ENCODE data around the gene SLC4A7.

SLC4A7 gene

GRCh38 chr3:27325419-27325818 is 158.8 kb downstream of the SLC4A7 start:
- no peak for TF ChIP-seq NFIC (IDR thresholded peaks at IDR 0.05)
- no peak for TF ChIP-seq FOXM1 (IDR thresholded peaks at IDR 0.05; ENCODE audit: borderline replicate concordance, low read depth)
- TF ChIP-seq RAD21 (IDR thresholded peaks at IDR 0.05; ENCODE audit: low read depth): no peak
- no peak for TF ChIP-seq EGR1 (IDR thresholded peaks at IDR 0.05)
- no peak for TF ChIP-seq TEAD4 (IDR thresholded peaks at IDR 0.05)
- TF ChIP-seq, protein P1, sequence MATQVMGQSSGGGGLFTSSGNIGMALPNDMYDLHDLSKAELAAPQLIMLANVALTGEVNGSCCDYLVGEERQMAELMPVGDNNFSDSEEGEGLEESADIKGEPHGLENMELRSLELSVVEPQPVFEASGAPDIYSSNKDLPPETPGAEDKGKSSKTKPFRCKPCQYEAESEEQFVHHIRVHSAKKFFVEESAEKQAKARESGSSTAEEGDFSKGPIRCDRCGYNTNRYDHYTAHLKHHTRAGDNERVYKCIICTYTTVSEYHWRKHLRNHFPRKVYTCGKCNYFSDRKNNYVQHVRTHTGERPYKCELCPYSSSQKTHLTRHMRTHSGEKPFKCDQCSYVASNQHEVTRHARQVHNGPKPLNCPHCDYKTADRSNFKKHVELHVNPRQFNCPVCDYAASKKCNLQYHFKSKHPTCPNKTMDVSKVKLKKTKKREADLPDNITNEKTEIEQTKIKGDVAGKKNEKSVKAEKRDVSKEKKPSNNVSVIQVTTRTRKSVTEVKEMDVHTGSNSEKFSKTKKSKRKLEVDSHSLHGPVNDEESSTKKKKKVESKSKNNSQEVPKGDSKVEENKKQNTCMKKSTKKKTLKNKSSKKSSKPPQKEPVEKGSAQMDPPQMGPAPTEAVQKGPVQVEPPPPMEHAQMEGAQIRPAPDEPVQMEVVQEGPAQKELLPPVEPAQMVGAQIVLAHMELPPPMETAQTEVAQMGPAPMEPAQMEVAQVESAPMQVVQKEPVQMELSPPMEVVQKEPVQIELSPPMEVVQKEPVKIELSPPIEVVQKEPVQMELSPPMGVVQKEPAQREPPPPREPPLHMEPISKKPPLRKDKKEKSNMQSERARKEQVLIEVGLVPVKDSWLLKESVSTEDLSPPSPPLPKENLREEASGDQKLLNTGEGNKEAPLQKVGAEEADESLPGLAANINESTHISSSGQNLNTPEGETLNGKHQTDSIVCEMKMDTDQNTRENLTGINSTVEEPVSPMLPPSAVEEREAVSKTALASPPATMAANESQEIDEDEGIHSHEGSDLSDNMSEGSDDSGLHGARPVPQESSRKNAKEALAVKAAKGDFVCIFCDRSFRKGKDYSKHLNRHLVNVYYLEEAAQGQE (IDR thresholded peaks at IDR 0.05; ENCODE audit: low read depth): no peak
- TF ChIP-seq MAX (IDR thresholded peaks at IDR 0.05): no peak
- TF ChIP-seq YY1 (IDR thresholded peaks at IDR 0.05; ENCODE audit: low read depth): no peak
- no peak for TF ChIP-seq EP300 (IDR thresholded peaks at IDR 0.05; ENCODE audit: borderline replicate concordance)
- no peak for TF ChIP-seq TCF12 (IDR thresholded peaks at IDR 0.05; ENCODE audit: low read depth)
- TF ChIP-seq ZBTB7A (IDR thresholded peaks at IDR 0.05; ENCODE audit: low read depth): no peak
- TF ChIP-seq TAF1 (IDR thresholded peaks at IDR 0.05; ENCODE audit: low read depth): no peak
- TF ChIP-seq, protein P2, sequence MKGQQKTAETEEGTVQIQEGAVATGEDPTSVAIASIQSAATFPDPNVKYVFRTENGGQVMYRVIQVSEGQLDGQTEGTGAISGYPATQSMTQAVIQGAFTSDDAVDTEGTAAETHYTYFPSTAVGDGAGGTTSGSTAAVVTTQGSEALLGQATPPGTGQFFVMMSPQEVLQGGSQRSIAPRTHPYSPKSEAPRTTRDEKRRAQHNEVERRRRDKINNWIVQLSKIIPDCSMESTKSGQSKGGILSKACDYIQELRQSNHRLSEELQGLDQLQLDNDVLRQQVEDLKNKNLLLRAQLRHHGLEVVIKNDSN (IDR thresholded peaks at IDR 0.05): no peak
- no peak for TF ChIP-seq CREB1 (IDR thresholded peaks at IDR 0.05; ENCODE audit: low read depth)
- TF ChIP-seq CEBPB (IDR thresholded peaks at IDR 0.05): no peak

GRCh38 chr3:27324686-27325085 is 159.5 kb downstream of the SLC4A7 start:
- TF ChIP-seq EP300 (IDR thresholded peaks at IDR 0.05; ENCODE audit: borderline replicate concordance) (no peak), EGR1 (IDR thresholded peaks at IDR 0.05) (no peak), RAD21 (IDR thresholded peaks at IDR 0.05; ENCODE audit: low read depth) (no peak), TAF1 (IDR thresholded peaks at IDR 0.05; ENCODE audit: low read depth) (no peak), MAX (IDR thresholded peaks at IDR 0.05) (no peak), TCF12 (IDR thresholded peaks at IDR 0.05; ENCODE audit: low read depth) (no peak), ZBTB7A (IDR thresholded peaks at IDR 0.05; ENCODE audit: low read depth) (no peak), CEBPB (IDR thresholded peaks at IDR 0.05) (no peak), TEAD4 (IDR thresholded peaks at IDR 0.05) (no peak), CREB1 (IDR thresholded peaks at IDR 0.05; ENCODE audit: low read depth) (no peak), YY1 (IDR thresholded peaks at IDR 0.05; ENCODE audit: low read depth) (no peak), NFIC (IDR thresholded peaks at IDR 0.05) (no peak), FOXM1 (IDR thresholded peaks at IDR 0.05; ENCODE audit: borderline replicate concordance, low read depth) (no peak)
- TF ChIP-seq, protein P2 (IDR thresholded peaks at IDR 0.05): no peak
- TF ChIP-seq, protein P1 (IDR thresholded peaks at IDR 0.05; ENCODE audit: low read depth): no peak

DNA sequence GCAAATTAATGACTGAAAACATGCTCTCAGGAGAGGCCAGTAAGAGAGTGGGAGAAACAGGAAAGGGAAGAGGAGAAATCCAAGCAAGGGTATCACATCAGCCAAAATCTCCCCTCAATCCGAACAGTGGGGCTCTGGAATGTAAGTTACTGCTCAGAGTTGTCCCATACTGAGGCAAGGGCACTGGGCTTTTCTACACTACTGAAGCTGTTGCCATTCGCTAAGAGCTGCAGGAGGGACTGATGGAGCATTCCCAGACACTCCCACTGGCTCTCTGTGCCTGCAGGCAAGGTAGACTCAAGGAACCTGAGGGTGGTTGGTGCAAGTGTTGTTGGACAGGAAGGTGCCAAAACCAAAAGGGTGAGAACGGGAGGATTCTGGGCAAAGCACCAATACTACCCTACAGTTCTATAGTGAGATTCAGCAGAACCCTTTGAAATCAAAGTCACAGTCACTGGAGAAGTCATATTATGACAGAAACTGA is 161.1 kb downstream of the SLC4A7 start:
- TF ChIP-seq CREB1 (IDR thresholded peaks at IDR 0.05; ENCODE audit: low read depth): no peak
- TF ChIP-seq TAF1 (IDR thresholded peaks at IDR 0.05; ENCODE audit: low read depth): no peak
- TF ChIP-seq EGR1 (IDR thresholded peaks at IDR 0.05): no peak
- no peak for TF ChIP-seq ZBTB7A (IDR thresholded peaks at IDR 0.05; ENCODE audit: low read depth)
- TF ChIP-seq TCF12 (IDR thresholded peaks at IDR 0.05; ENCODE audit: low read depth): no peak
- TF ChIP-seq, protein P2 (IDR thresholded peaks at IDR 0.05): no peak

Data from Ishikawa (cell line).